GM23248 (cell line): ENCODE results near the gene TCF12. TPM values are rescaled to one million over a fixed set of nuclear protein-coding genes. Genes with fewer than 3 reads are reported as not detected.
A peak's percentile ranks its signal among the peaks of the same experiment; 100 is the strongest.
"Not testable (repeated sequence)": the region's sequence is repeated elsewhere in the genome, so short reads cannot be mapped to it uniquely, and the experiment has no call there.

Source experiments
- DNase-seq: peaks from one replicate; pipeline ENCODE4 v3.0.0-alpha.2; 2015
- H2AFZ ChIP-seq: fragments of 200-600 bp; sonication (generic); 2 replicates; pipeline ENCODE4 v1.6.1; 2016; ENCODE audit warnings: antibody characterized with exemption
- H3F3A ChIP-seq: fragments of 200-600 bp; sonication (generic); 2 replicates; pipeline ENCODE4 v1.6.1; 2016; ENCODE audit warnings: mild to moderate bottlenecking, antibody characterized with exemption, mixed run types; ENCODE audit not compliant: insufficient read depth
- H3K27ac ChIP-seq: fragments of 200-600 bp; sonication (generic); 2 replicates; pipeline ENCODE4 v1.5.1; 2016; ENCODE audit warnings: mild to moderate bottlenecking
- H3K27me3 ChIP-seq: fragments of 200-600 bp; sonication (generic); replicated peaks from 2 replicates; pipeline ENCODE4 v1.6.1; 2016; ENCODE audit warnings: mild to moderate bottlenecking; ENCODE audit not compliant: insufficient read depth
- H3K36me3 ChIP-seq: fragments of 200-600 bp; sonication (generic); 2 replicates; pipeline ENCODE4 v1.6.1; 2016; ENCODE audit warnings: low read depth, mild to moderate bottlenecking
- H3K4me1 ChIP-seq: fragments of 200-600 bp; sonication (generic); 2 replicates; pipeline ENCODE4 v1.6.1; 2016; ENCODE audit warnings: mild to moderate bottlenecking; ENCODE audit not compliant: insufficient read depth
- H3K4me2 ChIP-seq: fragments of 200-600 bp; sonication (generic); one replicate; pipeline ENCODE4 v1.6.1; 2016; ENCODE audit warnings: mild to moderate bottlenecking; ENCODE audit not compliant: unreplicated experiment
- H3K4me3 ChIP-seq: fragments of 200-600 bp; sonication (generic); 2 replicates; pipeline ENCODE4 v1.5.1; 2016; ENCODE audit warnings: mild to moderate bottlenecking
- H3K79me2 ChIP-seq: fragments of 200-600 bp; sonication (generic); 2 replicates; pipeline ENCODE4 v1.6.1; 2016; ENCODE audit warnings: mild to moderate bottlenecking; ENCODE audit not compliant: insufficient read depth
- H3K9ac ChIP-seq: fragments of 200-600 bp; sonication (generic); 2 replicates; pipeline ENCODE4 v1.6.1; 2016; ENCODE audit warnings: mild to moderate bottlenecking
- H3K9me2 ChIP-seq: fragments of 200-600 bp; sonication (generic); 2 replicates; pipeline ENCODE4 v1.6.1; 2016; ENCODE audit warnings: mixed run types, mild to moderate bottlenecking, moderate library complexity; ENCODE audit not compliant: insufficient read depth
- H3K9me3 ChIP-seq: fragments of 200-600 bp; sonication (generic); one replicate; pipeline ENCODE4 v1.6.1; 2017; ENCODE audit warnings: low read depth
- H4K20me1 ChIP-seq: fragments of 200-600 bp; sonication (generic); 2 replicates; pipeline ENCODE4 v1.6.0; 2016; ENCODE audit not compliant: insufficient read depth
- EZH2 ChIP-seq: fragments of 200-600 bp; sonication (generic); IDR thresholded peaks from 2 replicates; pipeline ENCODE4 v1.6.1; 2018; ENCODE audit warnings: antibody characterized with exemption, mild to moderate bottlenecking; ENCODE audit not compliant: insufficient read depth, poor library complexity, severe bottlenecking
- EZH2phosphoT487 ChIP-seq: fragments of 200-600 bp; sonication (generic); IDR thresholded peaks from 2 replicates; pipeline ENCODE4 v1.6.1; 2018; ENCODE audit warnings: antibody characterized with exemption, moderate library complexity, mild to moderate bottlenecking, low read depth; ENCODE audit not compliant: insufficient read depth
- WGBS, 2 experiments: methylation state at CpG; one replicate each; pipeline ENCODE4 v1.1.6; 2015 to 2017; ENCODE audit warnings: low lambda C conversion rate in 2 of 2, low coverage in 1 of 2; ENCODE audit errors: missing lambda C conversion rate in 2 of 2; 5-methylcytosine and 5-hydroxymethylcytosine counted together
- in situ Hi-C: fragments of 300-500 bp; cut with MboI; formaldehyde crosslinking; loops from 2 replicates; pipeline ENCODE4 v1.15.0; 2020
- polyA plus RNA-seq: library from polyadenylated mRNA; unstranded; fragments of >200 nt; fragmentation: Nextera tagmentation; extraction: Ambion mirVana; gene quantifications from 2 replicates; pipeline ENCODE4 v1.2.1, GENCODE V29; 2016
- total RNA-seq: library from RNA; depleted of rRNA; stranded (reverse); fragments of >200 nt; shearing (Covaris generic); gene quantifications from 2 replicates; pipeline ENCODE4 v1.2.3, GENCODE V29; 2014

TCF12 gene
- total and polyA plus RNA-seq, 2 experiments from 2014 or later, result 53.6 to 58.6 TPM

DNA sequence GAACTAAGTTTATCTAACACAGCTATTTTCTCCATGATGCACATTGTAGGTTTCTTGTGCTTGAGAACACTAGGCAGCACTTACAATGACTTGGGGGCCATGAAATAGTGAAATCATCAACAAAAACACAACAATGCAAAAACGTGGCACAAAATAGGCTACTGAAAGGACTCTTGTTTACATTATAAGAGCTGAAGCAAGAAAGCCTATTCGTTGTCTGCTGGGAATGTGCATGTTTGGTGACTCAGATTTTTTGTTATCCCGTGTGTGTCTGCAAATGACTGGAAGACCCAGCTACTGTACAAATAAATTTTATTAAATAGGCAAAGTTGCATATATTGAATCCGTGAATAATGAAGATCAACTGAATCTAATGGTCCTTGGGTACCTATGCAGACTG is 85.0 kb downstream of the TCF12 start:
- peak; percentile 90 for DNase-seq
- WGBS, 2 experiments, result 22 to 25% methylated on average over 4 of the region's 4 CpGs
- H3K4me1 ChIP-seq, result peaks cover 26% of the 10 kb centered on the region
- H3K9me3 ChIP-seq, result no peaks in the 10 kb centered on the region
- peaks cover 96% of the 10 kb centered on the region for H3K79me2 ChIP-seq
- peak overlapping the region; percentile 25; the same call in 1 of the 2 replicates for H3K9ac ChIP-seq
- no peaks in the 10 kb centered on the region for H3K27me3 ChIP-seq
- TF ChIP-seq EZH2, result no peak
- TF ChIP-seq EZH2phosphoT487, result no peak
- H3K36me3 ChIP-seq, result no peaks in the 10 kb centered on the region
- peak overlapping the region; percentile 69 for H3K27ac ChIP-seq
- no peaks in the 10 kb centered on the region for H4K20me1 ChIP-seq
- no peaks in the 10 kb centered on the region for H3K9me2 ChIP-seq
- no peak overlapping the region for H2AFZ ChIP-seq
- in situ Hi-C loops, result no loop called here
- H3K4me2 ChIP-seq, result peak overlapping the region; percentile 66
- H3K4me3 ChIP-seq, result peak overlapping the region; percentile 30; the same call in 1 of the 2 replicates
- H3F3A ChIP-seq, result peaks cover 28% of the 10 kb centered on the region

GRCh38 chr15:57005244-57005643 is 86.8 kb downstream of the TCF12 start:
- H3K4me1 ChIP-seq, result peaks cover 26% of the 10 kb centered on the region
- no peak overlapping the region for H3K9ac ChIP-seq
- H3K27ac ChIP-seq, result no peak overlapping the region
- H3K9me2 ChIP-seq, result no peaks in the 10 kb centered on the region
- H3K36me3 ChIP-seq, result no peaks in the 10 kb centered on the region
- 95 to 100% methylated on average over 1 of the region's 1 CpG for WGBS, 2 experiments
- in situ Hi-C loops, result no loop called here
- H3K79me2 ChIP-seq, result peaks cover 96% of the 10 kb centered on the region
- H3K4me2 ChIP-seq, result no peak overlapping the region
- H3F3A ChIP-seq, result peaks cover 28% of the 10 kb centered on the region
- no peak for TF ChIP-seq EZH2
- H3K27me3 ChIP-seq, result no peaks in the 10 kb centered on the region
- DNase-seq, result no peak
- no peak overlapping the region for H3K4me3 ChIP-seq
- H2AFZ ChIP-seq, result no peak overlapping the region
- H3K9me3 ChIP-seq, result no peaks in the 10 kb centered on the region
- H4K20me1 ChIP-seq, result no peaks in the 10 kb centered on the region

GRCh38 chr15:57007797-57008196 is 89.4 kb downstream of the TCF12 start:
- H3K9me3 ChIP-seq, H3K36me3 ChIP-seq, H3K9me2 ChIP-seq, H4K20me1 ChIP-seq, H3K27ac ChIP-seq, H3K4me3 ChIP-seq, H3K4me2 ChIP-seq, DNase-seq, H2AFZ ChIP-seq, H3K27me3 ChIP-seq, in situ Hi-C loops, H3K9ac ChIP-seq: not testable (repeated sequence)
- Histone ChIP-seq H3K4me1 (peaks cover 15% of the 10 kb centered on the region), H3K79me2 (peaks cover 97% of the 10 kb centered on the region), H3F3A (peaks cover 18% of the 10 kb centered on the region)
- 88% methylated on average over 1 of the region's 1 CpG; no CpG with 5 or more reads in 1 of the 2 experiments for WGBS, 2 experiments

DNA sequence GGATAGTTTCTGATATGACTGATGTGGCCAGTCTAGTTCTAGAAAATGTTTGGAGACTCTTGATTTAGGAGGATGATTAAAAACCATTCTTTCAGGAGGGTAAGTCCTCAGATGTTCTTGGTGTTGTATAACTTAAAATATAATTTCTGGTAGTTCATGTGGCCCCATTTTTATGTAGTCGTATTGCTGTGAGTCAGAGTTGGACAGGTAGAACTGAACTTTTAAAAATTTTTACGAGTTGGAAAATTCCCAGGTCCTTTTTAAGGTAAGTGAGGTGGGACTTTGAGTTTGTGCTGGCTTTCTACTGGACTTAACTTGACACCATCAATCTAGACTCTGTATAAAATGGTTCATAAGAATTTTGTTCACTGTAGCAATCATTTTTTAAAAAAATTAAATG is 92.3 kb downstream of the TCF12 start:
- H4K20me1 ChIP-seq, result no peaks in the 10 kb centered on the region
- no peak for DNase-seq
- H3K79me2 ChIP-seq, result peaks cover 99% of the 10 kb centered on the region
- H3K4me2 ChIP-seq, result no peak overlapping the region
- H3K4me3 ChIP-seq, result no peak overlapping the region
- 96 to 99% methylated on average over 2 of the region's 2 CpGs for WGBS, 2 experiments
- no peak overlapping the region for H2AFZ ChIP-seq
- no peaks in the 10 kb centered on the region for H3K36me3 ChIP-seq
- H3K9me3 ChIP-seq, result no peaks in the 10 kb centered on the region
- H3K27me3 ChIP-seq, result no peaks in the 10 kb centered on the region
- H3K27ac ChIP-seq, result no peak overlapping the region
- no peaks in the 10 kb centered on the region for H3K9me2 ChIP-seq
- H3K9ac ChIP-seq, result no peak overlapping the region
- TF ChIP-seq EZH2, result no peak
- no peak for TF ChIP-seq EZH2phosphoT487
- no peaks in the 10 kb centered on the region for H3F3A ChIP-seq
- 0 out of 2 replicates have a peak, but pooled peaks cover 5% of the 10 kb centered on the region for H3K4me1 ChIP-seq
- in situ Hi-C loops, result no loop called here

DNA sequence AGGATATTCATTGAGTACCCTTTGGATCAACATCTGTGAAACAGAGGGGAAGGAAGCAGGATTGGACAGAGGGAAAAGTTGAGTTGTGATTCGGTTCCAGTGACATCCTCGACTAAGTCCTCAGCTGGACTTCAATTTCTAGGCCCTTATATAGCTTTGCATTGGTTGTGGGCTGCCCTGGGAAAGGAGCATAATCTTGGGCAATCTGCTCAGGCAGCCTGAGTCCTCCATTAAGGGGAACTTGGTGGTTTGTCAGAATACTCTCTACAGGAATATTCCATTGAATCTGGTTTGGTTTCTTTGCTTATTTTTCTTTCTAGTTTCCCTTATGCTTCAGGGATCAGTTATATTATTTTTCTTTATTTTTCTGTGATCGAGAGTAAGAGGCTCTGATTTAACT is 94.1 kb downstream of the TCF12 start:
- no peaks in the 10 kb centered on the region for H3K9me2 ChIP-seq
- H3K36me3 ChIP-seq, result no peaks in the 10 kb centered on the region
- H3K27me3 ChIP-seq, result no peaks in the 10 kb centered on the region
- WGBS, 2 experiments, result 45% methylated on average over 3 of the region's 3 CpGs
- TF ChIP-seq EZH2 (no peak), EZH2phosphoT487 (no peak)
- H3K4me2 ChIP-seq, result no peak overlapping the region
- H3K27ac ChIP-seq, result no peak overlapping the region
- H3K9me3 ChIP-seq, result no peaks in the 10 kb centered on the region
- DNase-seq, result no peak
- H4K20me1 ChIP-seq, result no peaks in the 10 kb centered on the region
- peaks cover 99% of the 10 kb centered on the region for H3K79me2 ChIP-seq
- no peak overlapping the region for H2AFZ ChIP-seq
- no peak overlapping the region for H3K4me3 ChIP-seq
- H3K9ac ChIP-seq, result no peak overlapping the region
- no peaks in the 10 kb centered on the region for H3F3A ChIP-seq
- in situ Hi-C loops, result no loop called here
- peaks cover 13% of the 10 kb centered on the region for H3K4me1 ChIP-seq

DNA sequence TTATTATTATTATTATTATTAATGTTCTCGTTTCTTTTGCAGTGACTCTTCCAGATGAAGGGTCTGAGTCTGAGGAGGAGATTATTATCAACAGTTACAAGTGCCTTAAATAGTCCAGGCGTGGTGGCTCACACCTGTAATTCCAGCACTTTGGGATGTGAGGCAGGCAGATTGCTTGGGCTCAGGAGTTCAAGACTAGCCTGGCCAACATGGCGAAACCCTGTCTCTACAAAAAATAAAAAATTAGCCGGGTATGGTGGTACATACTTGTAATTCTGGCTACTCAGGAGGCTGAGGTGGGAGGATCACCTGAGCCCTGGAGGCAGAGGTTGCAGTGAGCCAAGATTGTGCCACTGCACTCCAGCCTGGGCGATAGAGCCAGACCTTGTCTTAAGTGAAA is 96.5 kb downstream of the TCF12 start:
- DNase-seq, H3K36me3 ChIP-seq, H3K4me2 ChIP-seq, H3K4me3 ChIP-seq, H4K20me1 ChIP-seq, H3K9me2 ChIP-seq, H3K9me3 ChIP-seq, H3K27me3 ChIP-seq, H3K27ac ChIP-seq, H3K9ac ChIP-seq, in situ Hi-C loops, H2AFZ ChIP-seq: not testable (repeated sequence)
- 97 to 98% methylated on average over 5 of the region's 5 CpGs for WGBS, 2 experiments
- Histone ChIP-seq H3F3A (peaks cover 18% of the 10 kb centered on the region), H3K4me1 (peaks cover 36% of the 10 kb centered on the region), H3K79me2 (peaks cover 96% of the 10 kb centered on the region)
